GM18909 (cell line): ENCODE measurements around the gene VEGFA.

Experiments
- ATAC-seq: cut with Tn5 transposase; IDR thresholded peaks from one replicate; pipeline ENCODE4 v1.9.1; 2021; ENCODE audit warnings: mild to moderate bottlenecking; ENCODE audit not compliant: unreplicated experiment, poor library complexity

The VEGFA gene

DNA sequence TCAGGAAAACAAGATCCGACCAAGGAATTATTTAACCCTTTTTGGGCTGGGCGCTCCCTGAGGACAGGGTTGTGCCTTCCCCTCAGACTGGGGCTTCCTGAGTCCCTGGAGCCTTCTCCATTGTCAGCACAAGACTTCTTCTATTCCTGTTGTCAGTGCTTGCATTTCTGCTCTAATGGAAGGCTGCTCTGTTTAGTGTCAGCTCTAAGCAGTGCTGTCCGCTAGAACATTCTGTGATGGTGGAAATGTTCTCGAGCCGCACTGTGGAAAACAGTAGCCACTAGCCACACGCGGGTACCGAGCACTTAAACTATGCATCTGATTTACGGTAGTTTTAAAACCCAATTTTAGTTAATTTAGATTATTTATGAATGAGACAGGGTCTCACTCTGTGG is 64.0 kb downstream of the VEGFA start:
- ATAC-seq = no peak

DNA sequence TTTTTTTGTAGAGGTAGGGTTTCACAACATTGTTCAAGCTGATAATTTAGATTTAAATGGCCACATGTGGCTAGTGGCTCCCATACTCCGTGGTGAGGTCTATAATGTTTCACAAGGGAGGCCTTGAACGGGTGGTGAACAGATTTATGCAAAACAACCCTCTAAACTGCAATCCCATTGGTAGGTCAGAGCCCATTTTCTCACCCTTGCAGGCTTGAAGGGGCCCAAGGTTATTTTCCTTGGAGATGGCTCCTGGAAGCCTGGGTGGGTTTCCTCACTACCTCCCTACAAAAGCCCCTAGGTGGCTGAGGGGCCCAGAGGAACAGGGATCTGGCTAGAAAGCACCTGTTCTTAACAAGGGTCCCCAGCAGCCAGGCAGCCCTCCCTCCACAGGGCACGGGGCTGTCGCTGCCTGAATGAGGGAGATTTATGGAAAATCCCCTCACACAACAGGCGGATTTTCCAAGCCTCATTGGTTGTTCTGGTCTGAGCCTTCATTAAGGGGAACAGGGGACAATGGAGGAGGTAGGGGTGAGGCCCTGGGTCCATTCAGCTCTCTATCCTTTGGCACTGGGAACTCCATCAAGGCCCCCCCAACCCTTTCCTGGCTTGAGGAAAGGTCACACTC is 64.6 kb downstream of the VEGFA start:
- no peak for ATAC-seq

DNA sequence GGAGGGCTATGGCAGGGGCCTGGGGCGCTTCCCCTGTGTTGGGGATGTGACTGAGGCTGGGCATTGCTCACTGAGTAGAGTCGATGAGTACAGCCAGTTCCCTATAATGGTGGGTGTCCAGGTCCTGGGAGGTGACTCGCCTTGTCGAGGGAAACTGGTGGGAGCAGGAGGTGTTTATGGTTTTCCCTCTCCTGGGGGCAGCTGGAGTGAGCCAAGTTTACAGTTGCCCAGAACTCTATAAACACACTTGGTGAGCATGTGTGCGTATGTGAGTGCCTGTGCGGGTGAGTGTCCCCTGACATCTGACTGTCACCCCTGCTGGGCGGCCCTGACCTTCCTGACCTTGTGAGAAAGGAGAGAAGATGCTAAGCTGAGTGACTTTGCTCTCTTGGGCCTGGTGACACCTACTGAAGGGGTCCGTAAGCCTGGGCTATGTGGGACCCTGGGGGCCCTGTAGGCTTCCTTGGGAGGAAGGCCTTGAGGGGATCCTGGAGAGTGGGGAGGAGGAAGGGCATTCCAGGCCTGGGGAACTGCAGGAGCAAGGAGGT is 65.9 kb downstream of the VEGFA start:
- no peak for ATAC-seq
